Calu3 (cell line): Measurements from ENCODE around the gene CHPF. TPM values are rescaled to one million over a fixed set of nuclear protein-coding genes. Genes with fewer than 3 reads are reported as not detected.

Experiments used
- BruUV-seq: library from RNA; stranded (reverse); fragments of 400-500 nt; replicated peaks from 2 replicates; lab custom pipeline; 2021; lab: Mats Ljungman, UMichigan
- CTCF ChIA-PET: fragments of 300-600 bp; sonication (Branson Sonifier 250); formaldehyde crosslinking; loops from one replicate; lab custom pipeline; 2022; ENCODE audit warnings: antibody characterized with exemption; lab: Charles Lee
- DNase-seq: peaks from one replicate; pipeline ENCODE4 v3.0.0; 2022
- H3K27ac Mint-ChIP-seq: one replicate; pipeline ENCODE4 v1.8.0; 2022; ENCODE audit warnings: mixed read lengths; ENCODE audit not compliant: unreplicated experiment
- H3K27me3 Mint-ChIP-seq: one replicate; pipeline ENCODE4 v1.8.0; 2022; ENCODE audit warnings: mixed read lengths; ENCODE audit not compliant: unreplicated experiment
- H3K36me3 Mint-ChIP-seq: one replicate; pipeline ENCODE4 v1.8.0; 2022; ENCODE audit warnings: mild to moderate bottlenecking, moderate library complexity, mixed read lengths; ENCODE audit not compliant: insufficient read depth, unreplicated experiment
- H3K4me1 Mint-ChIP-seq: one replicate; pipeline ENCODE4 v1.8.0; 2022; ENCODE audit warnings: mild to moderate bottlenecking, low read depth, mixed read lengths; ENCODE audit not compliant: unreplicated experiment
- H3K4me3 Mint-ChIP-seq: one replicate; pipeline ENCODE4 v1.8.0; 2022; ENCODE audit warnings: mild to moderate bottlenecking, low read depth, moderate library complexity, mixed read lengths; ENCODE audit not compliant: unreplicated experiment
- H3K9me3 Mint-ChIP-seq: one replicate; pipeline ENCODE4 v1.8.0; 2022; ENCODE audit warnings: low read depth, mixed read lengths; ENCODE audit not compliant: unreplicated experiment
- CTCF ChIP-seq: fragments of 200-600 bp; IDR thresholded peaks from one replicate; pipeline ENCODE4 v1.8.0; 2022; ENCODE audit warnings: antibody characterized with exemption; ENCODE audit not compliant: unreplicated experiment
- intact Hi-C: fragments of 100-400 bp; cut with micrococcal nuclease; formaldehyde crosslinking; loops from one replicate; pipeline ENCODE4 v1.10.0; 2022; ENCODE audit not compliant: unreplicated experiment
- total RNA-seq: library from RNA; stranded (reverse); gene quantifications from 2 replicates; pipeline ENCODE4 v1.2.3, GENCODE V29; 2022

The CHPF gene
- total RNA-seq, 1 experiment from 2014 or later = 141 TPM

DNA sequence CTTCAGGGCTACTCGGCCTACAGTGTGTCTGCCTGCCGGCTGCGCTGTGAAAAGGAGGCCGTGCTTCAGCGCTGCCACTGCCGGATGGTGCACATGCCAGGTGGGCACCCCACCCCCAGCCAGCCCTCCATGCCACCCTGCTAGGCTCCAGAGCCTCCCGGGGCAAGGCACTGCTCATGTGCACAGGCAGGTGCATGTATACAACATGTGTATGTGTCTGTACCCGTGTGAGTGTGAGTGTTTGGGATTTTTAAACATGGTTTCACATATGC, 11.3 kb downstream of the CHPF start:
- intact Hi-C loops = no loop called here
- H3K27ac Mint-ChIP-seq = no peak overlapping the region
- no peak for DNase-seq
- H3K36me3 Mint-ChIP-seq = peaks cover 15% of the 10 kb centered on the region
- peaks cover 68% of the 10 kb centered on the region for H3K27me3 Mint-ChIP-seq
- TF ChIP-seq CTCF = no peak
- no TSS peak for BruUV-seq
- no peaks in the 10 kb centered on the region for H3K9me3 Mint-ChIP-seq
- CTCF ChIA-PET = interaction anchor here (0.8 to 1.9 kb wide), 2 partner anchors 9 to 37 kb away, joined by 3 to 6 read pairs; a partner anchor contains a TSS
- H3K4me1 Mint-ChIP-seq = peaks cover 15% of the 10 kb centered on the region
- no peak overlapping the region for H3K4me3 Mint-ChIP-seq

GRCh38 chr2:219531639-219532377, 11.8 kb downstream of the CHPF start:
- TF ChIP-seq CTCF = no peak
- Mint-ChIP-seq H3K9me3 (no peaks in the 10 kb centered on the region), H3K36me3 (peaks cover 10% of the 10 kb centered on the region), H3K4me3 (no peak overlapping the region), H3K27me3 (peaks cover 73% of the 10 kb centered on the region), H3K27ac (no peak overlapping the region), H3K4me1 (peaks cover 15% of the 10 kb centered on the region)
- no peak for DNase-seq
- intact Hi-C loops = no loop called here
- BruUV-seq = no TSS peak
- CTCF ChIA-PET = interaction anchor here (0.8 to 2.7 kb wide), 3 partner anchors 9 to 129 kb away, joined by 3 to 48 read pairs (median 6); a partner anchor contains a TSS

DNA sequence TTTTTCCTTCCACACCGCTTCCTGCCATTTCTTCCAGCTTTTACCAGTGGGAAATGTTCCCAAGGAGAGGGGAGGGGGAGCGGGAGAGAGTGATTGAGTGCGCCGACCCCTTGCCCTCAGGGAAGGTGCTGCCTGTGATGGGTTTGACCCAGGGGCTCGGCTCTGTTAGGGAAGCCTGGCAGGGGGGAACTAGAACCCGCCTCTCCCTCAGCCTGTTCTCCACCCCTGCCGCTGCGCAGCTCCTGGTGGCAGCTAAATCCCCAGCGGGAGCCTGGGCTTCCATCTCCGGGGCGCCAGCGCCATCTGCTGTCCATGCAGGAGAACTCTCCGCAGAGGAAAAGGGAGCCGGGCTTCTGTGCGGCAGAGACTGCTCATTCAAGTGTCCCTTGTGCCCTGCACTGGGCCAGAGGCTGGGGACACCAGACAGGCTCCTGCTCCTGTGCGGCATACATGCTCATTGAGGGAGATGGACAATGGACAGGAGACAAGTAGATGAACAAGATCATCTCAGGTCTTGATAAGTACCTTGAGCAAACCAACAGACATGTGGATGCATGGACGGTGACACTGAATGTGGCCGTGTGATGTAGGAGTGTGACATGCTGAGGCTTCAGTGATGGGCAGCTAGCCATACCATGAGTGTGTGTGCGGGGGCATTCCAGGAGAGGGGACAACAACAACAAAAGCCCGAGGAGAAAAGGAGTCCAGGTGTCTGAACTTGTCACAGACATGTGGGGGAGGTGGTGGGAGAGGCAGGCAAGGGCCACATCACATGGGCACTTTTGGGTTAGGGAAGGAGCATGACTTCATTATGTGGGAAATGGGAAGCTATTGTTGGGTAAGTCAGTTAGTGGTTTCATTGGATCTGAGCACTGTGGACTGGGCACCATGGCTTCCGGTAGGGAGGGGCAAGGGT, 13.3 kb downstream of the CHPF start:
- Mint-ChIP-seq H3K27ac (no peak overlapping the region), H3K27me3 (peaks cover 88% of the 10 kb centered on the region), H3K36me3 (no peaks in the 10 kb centered on the region), H3K9me3 (no peaks in the 10 kb centered on the region), H3K4me1 (peaks cover 11% of the 10 kb centered on the region), H3K4me3 (no peak overlapping the region)
- BruUV-seq = no TSS peak
- CTCF ChIA-PET = interaction anchor here (0.5 to 4.1 kb wide), 23 partner anchors 8 to 354 kb away, joined by 3 to 74 read pairs (median 5); partner anchors contain the start of genes ASIC4, CNPPD1 and GMPPA
- DNase-seq = peak; percentile 95
- intact Hi-C loops = loop anchor here (1.0 kb wide), 2 partner anchors 71 to 127 kb away; no protein-coding TSS in a partner anchor
- TF ChIP-seq CTCF = peak; percentile 96

DNA sequence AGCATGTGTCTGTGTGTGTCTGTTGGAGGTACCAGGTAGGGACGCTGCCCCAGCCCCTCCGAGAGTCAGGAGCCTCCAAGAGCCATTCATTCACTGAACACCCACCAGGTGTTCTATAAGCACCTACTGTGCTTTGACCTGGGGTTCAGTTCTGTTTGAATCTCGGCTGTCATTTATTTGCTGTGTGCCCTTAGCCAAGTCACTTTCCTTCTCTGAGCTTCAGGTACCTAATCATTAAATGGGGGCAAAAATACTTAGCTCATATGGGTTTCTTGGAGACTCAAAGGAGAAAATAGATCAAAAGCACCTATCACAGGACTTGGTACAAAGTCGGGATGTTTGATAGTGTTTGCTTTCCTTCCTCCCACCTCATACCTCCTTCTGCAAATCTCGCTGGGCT, 16.1 kb downstream of the CHPF start:
- no peak for DNase-seq
- no peaks in the 10 kb centered on the region for H3K36me3 Mint-ChIP-seq
- H3K4me1 Mint-ChIP-seq = peaks cover 11% of the 10 kb centered on the region
- peaks cover 77% of the 10 kb centered on the region for H3K27me3 Mint-ChIP-seq
- no peak for TF ChIP-seq CTCF
- H3K4me3 Mint-ChIP-seq = no peak overlapping the region
- CTCF ChIA-PET = interaction anchor here (0.8 to 4.1 kb wide), 8 partner anchors 10 to 125 kb away, joined by 3 to 74 read pairs (median 6); partner anchors contain the start of gene GMPPA
- no peaks in the 10 kb centered on the region for H3K9me3 Mint-ChIP-seq
- H3K27ac Mint-ChIP-seq = no peak overlapping the region
- intact Hi-C loops = no loop called here
- no TSS peak for BruUV-seq
